NCI-H2171 treated with DMSO at 0.1 percent for 48 hours (cell line): ENCODE results near the gene LUZP1.

Source experiments
- DNase-seq: peaks from one replicate; lab custom pipeline; 2025; lab: John Stamatoyannopoulos, UW

LUZP1 gene

DNA sequence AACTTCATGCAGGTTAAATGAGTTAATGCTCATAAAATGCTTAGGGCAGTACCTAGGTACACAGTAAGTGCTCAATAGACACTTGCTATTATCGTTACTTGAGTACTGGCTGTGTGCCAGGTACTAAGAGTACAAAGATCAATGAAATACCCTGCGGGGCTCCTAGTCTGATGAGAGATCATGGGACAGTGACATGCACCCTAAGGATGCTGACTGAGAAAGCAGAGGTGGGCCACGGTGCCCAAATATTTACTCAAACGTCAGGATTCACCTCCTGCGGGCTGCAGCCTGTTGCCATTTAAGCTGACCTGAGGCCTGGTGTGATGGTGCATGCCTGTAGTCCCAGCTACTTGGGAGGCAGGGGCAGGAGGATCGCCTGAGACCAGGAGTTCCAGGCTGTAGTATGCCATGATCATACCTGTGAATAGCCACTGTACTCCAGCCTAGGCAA is 19.8 kb upstream of the LUZP1 start:
- no peak for DNase-seq

DNA sequence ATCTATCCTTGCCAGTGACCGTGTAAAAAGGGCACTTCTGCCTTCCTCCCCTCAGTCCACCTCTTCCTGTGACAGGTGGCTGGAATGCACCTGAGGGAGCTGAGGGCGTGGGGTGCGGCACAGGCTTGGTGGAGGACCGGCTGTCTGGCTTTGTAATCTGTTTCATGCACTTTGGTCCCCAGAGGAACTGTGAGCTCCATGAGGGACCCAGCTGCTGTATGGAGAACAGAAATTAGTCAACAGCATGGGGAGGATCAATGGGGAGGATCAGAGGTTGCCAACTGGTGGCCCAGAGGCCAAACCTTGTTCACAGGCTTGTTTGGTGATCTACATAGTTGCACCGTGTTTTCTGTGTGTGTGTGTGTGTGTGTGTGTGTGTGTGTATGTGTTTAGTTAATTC is 19.0 kb upstream of the LUZP1 start:
- peak; percentile 87 for DNase-seq

DNA sequence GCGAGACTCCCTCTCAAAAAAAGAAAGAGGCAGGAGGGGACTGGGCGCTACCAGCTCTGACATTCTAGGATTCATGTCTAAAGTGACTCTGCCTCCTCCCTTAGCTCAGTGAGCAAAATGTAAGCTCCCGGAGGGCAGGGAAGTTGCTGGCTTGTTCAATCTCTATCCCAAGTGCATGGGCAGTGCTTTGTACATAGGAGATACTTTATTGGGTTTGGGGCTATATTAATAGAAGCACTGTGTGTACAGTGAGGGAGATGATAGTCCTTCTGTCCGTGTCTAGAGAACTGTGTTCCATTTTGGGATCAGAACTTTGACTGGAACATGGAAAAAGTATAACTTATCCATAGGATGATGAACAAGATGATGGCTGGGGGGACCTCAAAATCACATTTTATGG is 16.7 kb upstream of the LUZP1 start:
- no peak for DNase-seq

DNA sequence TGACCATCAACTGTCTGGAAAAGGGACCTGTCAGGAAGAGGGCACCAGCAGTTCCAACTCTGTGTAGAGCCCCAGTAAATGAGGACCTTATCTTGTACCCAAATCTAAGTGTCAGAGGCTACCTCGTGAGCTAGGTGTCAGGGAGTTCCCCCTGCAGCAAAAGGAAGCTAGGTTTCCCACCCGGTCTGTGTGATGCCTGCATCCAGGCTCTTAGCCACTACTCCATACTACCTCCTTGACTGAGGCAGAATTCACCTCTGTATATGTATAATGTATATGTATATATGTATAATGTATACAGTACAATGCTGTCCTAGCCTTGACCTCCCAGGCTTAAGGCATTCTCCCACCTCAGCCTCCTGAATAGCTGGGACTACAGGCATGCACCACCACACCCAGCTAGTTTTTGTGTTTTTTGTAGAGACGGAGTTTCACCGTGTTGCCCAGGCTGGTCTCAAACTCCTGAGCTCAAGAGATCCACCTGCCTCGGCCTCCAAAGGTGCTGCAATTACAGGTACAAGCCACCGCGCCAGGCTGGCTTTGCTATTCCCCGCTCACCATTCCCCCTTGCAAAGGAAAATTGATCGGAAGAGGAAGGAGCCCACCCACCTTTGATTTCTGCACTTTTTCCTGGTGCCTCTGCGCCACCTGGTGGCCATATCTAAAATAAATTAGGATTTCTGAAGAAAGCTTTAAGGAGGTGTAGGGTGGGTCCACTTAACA is 15.7 kb upstream of the LUZP1 start:
- DNase-seq = peak; percentile 68

DNA sequence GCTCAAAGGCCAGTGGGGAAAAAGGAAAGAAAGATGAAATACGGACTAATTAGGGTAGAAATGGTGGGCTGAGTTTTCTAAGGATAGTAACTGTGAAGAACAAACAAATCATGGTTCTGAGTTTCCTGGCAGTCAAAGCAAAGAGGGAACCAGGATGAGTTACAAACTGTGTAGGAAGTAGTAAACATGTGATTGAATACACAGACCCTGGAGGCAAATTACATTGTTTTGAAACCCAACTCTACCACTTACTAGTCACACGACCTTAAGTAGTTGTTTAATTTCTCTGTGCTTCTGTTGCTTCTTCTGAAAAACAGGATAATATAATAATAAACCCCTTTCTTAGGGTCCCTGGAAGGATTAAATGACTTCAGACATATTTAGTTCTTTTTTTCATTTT is 11.2 kb upstream of the LUZP1 start:
- DNase-seq = no peak

DNA sequence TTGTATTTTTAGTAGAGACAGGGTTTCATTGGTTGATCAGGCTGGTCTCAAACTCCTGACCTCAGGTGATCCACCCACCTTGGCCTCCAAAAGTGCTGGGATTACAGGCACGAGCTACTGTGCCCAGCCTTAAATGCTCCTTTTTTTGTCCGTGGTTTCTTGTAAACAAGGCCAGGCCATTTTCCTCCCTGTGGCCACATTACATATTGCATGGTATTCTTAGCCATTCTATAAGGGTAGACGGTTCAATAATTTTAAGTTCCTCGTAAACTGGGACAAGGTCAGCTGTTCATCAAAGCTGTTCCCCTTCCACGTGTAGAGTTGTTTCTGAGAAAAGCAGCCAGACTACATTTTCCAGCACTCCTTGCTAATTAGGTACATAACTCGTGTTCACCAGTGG is 10.3 kb upstream of the LUZP1 start:
- DNase-seq = no peak

DNA sequence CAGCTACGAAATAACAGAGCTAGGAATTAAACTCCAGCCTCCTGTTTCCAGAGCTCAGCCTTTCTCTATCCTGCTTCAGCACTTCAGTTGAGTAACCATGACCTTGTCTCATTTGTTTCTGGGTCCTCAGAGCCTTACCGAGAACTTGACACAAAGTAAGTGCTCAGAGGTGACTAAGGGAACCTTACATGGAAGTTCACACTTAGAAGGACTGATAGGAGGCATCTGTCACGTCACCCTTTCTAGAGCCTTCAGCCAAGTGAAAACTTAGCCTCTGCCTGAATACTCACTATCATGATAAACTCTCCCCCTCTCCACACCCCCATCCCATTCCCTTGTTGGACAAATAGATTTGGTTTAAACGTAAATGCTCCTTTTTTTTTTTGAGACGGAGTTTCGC is 9.8 kb upstream of the LUZP1 start:
- no peak for DNase-seq

DNA sequence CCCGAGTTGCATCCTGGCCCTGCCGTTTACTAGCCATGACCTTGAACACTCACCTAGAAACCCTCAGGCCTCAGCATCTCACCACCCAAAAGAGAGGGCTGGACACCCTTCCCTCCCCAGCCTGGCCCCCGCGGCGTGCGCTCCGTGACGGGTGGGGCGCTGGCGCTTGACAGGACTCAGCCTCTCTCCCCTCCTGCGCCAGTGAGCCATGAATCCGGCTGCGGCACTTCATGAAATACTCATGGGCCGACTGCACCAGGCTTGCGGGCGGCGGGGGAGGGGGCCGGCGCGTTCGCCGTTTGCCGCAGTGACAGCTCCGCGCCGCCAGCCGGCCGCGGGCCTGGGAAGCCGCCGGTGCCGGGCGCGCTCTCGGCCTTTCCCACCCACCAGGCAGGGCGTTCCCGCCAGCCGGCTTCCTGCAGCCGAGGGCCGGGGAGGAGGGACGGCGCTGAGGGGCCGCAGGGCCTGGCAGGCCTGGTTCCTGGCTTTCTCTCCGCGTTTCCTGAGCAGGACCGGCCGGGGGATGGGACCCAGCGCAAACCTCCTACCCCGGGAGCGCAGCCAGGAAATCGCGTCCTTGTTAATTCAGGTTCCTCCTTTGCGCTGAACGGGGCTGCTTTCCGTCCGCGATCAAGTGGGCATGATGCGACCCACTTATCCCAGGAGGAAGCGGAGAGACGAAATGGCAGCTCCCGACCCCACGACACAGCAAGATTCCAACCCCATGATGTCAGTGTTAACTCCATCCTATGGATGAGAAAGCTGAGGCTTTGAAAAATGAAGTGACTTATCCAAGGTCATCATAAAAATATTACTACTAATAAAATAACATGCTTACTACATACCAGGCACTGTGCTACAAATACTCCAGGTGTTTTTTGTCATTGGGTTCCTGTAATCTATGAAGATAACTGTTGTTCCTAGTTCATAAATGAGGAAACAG is 9.1 kb upstream of the LUZP1 start:
- DNase-seq = peak; percentile 72

DNA sequence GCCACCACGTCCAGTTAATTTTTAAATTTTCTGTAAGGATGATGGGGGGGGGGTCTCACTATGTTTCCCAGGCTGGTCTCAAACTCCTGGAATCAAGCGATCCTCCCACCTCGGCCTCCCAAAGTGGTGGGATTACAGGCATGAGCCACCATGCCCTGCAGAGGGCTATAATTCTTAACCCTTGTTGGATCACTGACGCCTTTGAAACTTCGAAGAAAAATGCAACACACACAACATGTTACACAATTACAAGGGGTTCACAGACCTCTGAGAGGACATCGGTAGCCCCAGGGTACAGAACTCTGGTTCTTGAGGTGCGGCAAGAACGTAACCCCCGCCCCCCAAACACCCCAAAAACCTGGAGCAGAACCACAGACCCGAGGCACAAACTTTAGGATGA is 8.4 kb upstream of the LUZP1 start:
- DNase-seq = no peak

DNA sequence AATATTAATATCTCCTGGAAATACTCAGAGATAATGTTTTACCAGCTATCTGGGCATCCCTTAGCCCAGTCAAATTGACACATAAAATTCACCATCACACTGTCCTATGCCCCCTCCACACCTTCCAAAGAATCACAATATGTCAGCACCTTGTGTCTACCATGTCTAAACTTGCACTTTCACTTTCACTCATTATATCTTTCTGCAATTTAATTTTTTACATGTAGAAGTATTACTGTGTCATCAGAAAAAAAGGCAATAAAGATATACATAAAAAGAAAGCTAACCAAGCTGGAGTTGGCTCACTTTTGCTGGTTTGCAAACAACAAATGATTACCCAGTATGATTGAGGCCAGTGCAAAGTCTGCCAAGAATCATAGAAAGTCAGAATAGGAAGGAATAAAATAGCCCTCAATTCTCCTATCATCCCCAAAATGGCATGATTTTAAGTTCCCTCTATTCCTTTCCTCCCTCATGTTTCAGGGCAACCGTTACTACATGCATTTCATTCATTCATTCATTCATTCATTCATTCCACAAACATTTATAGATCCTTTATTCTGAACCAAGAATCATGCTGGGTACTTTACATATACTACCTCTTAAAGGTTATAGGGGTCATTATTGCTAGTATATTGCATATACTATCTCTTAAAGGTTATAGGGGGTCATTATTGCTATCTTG is 5.9 kb upstream of the LUZP1 start:
- DNase-seq = no peak

DNA sequence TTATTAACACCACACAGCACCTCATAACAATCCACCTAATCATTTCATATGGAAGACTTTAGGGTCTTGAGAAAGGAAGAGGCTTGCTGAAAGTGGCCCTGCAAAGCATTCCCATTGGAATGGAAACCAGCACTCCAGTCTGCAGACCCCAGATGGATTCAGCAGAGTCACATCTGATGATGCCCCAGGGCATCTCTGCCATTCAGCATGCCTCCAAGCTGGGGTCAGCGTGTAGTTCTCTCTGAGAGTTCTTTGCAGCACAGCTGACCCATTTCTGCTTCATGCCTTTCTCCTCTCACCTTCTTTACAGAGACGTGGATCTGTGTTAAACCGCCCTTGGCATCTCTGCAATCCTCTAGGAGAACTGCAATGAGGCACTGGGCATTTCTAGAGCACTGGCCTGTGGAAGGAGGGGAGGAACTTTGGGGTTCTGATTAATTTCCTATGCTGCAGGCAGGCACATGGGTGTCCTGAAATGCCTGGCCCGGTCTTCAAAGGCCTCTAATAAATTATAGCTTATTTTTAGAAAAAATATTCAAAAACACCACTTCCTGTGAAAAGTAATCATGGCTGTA is 2.6 kb upstream of the LUZP1 start:
- DNase-seq = no peak

DNA sequence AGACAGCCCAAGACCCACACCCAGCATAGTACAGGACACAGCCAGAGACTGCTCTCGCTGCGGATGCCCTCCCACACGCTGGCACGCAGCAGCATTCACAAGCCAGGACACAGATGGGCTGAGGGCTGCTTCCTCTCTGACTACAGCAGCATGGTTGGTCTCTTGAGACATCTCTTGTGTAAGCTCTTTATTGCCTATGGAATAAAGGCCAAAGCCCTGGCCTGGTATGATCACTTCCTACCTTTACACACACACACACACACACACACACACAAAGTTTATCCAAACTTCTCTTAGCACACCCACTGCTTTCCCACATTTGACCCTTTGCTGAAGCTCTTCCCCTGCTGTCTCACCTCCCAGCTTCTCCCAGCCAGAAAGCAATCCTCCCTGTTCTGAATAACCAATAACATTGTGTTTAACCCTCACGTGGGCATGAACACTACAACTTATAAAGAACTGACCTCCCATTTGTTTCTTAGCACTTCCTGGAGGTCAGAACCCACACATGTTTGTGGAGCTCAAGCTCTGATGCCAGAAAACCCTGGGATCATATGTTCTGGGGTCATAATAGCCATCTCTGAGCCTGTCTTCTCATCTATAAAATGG is 1.2 kb upstream of the LUZP1 start:
- DNase-seq = peak; percentile 91

DNA sequence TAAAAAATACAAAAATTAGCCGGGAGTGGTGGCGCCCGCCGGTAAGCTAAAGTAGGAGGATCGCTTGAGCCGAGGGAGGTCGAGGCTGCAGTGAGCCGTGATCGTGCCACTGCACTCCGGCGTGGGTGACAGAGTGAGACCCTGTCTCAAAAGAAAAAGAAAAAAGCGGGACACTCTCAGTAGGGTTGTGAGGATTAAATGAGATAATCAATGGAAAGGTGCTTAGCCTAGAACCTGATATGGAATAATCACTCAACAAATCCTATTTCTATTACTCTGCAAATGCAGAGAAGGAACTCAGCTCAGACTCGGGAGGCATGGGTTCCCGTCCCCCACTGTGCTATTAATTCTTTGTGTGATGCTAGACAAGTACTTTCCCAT is 529 bp upstream of the LUZP1 start:
- no peak for DNase-seq

DNA sequence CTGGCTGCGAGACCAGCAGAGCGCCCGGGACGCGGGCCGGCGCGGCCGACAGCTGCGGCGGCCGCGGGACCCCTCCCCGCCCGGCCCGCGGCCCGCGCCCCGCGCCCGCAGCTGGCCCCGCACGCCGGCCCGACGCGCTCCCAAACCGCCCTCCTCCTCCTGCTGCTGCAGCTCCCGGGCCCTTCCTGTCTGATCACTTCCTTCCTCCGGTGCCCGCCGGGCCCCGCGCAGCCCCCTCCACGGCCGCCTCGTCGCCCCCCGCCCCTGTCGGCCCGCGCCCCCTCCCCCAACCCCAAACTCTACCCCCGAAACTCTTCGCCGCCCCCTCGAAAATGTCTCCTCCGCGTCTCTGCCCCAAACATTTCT is 594 bp downstream of the LUZP1 start:
- peak; percentile 25 for DNase-seq

DNA sequence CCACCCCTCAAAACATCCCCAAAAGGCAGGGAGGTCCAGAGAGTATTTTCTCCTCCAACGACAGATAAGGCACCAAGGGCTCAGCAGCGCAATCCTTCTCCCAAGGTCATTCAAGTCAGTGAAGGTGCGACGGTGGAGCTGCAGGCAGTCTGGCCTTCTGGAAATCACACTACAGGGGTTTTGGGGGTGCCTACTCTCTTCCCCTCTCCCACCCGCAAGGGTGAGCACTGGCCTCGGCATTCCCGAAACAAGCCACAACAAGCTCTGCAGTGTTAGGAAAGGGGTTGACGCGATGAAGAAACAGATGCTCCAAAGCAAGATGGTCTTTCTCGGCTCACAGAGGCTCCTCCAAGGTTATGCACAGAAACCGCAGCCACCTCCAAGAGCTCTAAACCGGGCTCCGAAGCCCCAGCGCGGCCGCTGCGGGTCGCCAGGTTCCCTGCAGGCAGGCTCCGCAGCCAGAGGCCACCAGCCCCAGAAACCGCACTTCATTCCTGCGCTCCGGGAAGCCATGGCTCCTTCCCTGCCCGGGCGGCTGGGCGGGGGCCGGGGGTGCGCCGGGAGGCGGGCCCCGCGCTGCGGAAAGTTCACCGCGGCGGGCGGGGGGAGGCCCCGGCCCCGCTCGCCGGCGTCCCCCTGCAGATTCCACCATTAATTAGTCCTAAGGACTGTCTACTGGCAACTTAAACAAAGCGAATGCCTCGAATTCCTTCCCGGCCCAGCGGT is 1.1 kb downstream of the LUZP1 start:
- peak; percentile 55 for DNase-seq

DNA sequence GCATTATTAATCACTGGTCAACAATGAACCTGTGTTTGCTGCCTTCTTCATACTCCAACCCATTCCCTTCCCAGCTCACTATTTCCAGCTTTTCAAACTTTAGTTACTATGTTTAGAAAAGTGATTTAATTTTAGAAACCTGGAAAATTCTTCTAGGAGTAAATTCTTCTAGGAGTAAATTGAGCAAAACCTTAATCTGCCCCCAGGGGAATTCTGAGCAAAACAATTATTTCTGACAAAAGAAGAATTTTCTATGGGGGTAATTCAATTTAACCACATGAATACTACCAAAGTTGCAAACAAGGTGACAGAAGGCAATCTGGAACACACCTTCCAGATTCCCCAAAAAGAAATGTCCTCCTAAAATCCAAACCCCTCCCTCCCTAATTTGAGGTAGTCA is 1.8 kb downstream of the LUZP1 start:
- no peak for DNase-seq

DNA sequence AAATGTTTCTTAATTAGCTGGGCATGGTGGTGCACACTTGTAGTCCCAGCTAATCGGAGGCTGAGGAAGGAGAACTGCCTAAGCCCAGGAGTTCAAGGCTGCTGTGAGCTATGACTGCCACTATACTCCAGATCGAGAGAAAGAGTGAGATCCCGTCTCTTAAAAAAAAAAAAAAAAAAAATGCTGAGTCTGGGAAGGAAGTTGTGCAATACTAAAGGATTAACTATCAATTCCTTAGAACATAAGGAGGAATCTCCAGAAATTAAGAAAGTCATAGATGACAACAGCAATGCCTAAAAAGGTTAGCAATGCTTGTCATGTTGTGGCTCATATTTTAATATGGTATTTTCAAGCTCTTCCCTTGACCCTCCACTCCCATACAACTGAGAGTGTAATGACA is 5.3 kb downstream of the LUZP1 start:
- DNase-seq = no peak

DNA sequence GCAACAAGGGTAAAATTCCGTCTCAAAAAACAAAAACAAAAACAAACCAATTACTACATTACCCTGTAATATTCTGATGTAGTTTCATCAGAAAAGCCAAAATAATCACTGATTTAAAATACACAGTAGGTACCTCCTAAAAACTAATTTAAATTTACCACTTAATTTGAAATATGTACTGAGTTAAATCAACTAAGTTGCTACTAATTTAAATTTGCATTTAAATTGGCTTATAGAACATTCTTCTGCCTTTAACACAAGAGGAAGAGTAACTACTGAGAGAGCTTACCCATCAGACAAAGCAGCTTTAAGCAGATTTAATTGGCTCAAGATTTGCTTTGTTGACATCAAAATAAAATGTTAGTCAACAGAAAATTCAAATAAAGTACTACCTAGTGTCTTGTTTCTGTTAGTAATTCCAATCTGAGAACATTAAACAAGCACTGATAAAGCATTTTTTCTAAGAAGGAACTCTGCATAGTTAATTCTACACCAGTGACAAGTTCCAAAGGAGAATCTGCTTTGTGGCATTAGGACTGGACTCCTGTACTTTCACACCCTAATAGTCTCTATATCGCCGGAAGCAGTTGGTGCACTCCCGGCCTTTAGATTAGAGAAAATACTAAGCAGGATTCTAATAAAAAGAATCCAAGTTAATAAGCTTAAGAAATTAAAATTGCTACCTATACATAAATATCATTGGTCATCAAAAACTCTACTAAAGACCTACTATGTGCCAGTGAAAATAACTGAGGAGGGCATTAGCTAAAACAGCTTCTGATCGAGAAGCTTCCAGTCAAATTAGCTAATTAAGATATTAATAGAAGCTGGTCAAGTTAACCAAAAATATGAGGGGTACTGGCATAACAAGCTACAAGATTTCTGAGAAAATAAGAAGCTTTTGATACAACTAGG is 8.4 kb downstream of the LUZP1 start:
- no peak for DNase-seq

DNA sequence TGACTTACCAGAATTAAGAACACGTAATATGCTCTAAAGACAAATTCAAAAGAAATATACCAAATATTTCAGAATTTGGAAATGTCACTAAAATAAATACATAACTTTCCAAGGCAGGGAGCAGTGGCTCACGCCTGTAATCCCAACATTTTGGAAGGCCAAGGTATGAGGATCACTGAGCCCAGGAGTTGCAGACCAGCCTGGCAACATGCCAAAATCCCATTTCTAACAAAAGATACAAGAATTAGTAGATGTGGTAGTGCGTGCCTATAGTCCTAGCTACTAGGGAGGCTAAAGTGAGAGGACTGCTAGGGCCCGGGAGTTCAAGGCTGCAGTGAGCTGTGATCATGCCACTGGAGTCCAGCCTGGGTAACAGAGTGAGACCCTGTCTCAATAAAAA is 11.7 kb downstream of the LUZP1 start:
- no peak for DNase-seq

DNA sequence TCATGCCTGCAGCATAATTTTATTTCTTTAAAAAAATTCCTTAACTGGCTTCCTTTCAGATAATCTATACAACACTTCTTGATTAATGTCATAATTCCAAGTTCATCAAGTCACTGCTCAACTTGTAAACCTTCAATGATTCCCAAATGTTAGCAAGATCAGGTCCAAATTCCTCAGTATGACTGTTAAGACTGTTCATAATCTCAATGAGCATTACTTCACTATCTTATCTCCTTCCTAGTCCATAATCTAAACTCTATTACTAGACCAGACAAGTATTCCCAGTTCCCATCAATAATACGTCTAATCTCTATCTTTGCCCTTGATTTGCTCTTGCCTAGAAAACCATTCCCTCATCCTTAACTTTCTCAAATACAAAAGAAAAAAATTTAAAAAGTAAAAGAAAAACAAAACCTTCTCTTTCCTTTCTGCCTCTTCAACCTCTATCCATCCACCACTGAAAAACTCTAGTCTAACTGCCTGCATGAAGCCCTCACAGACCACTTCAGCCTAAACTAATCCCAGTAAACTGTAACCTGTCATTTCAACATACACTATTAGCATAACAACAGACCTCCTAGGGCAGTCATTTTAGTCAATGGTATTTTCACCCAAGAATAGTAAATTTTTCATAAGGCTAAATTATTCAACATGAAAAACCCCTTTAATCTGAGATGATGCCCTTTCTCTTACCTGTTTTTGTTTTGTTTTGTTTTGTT is 15.5 kb downstream of the LUZP1 start:
- no peak for DNase-seq
